Colon (tissue), 2 donors: ENCODE measurements around the gene CREB3L2.

ENCODE experiments used
- FAIRE-seq: peaks from 2 replicates; lab custom pipeline; 2012; peaks lifted over from hg19 to GRCh38; lab: Jason Lieb, UNC
- donor health status: control.
- donor health status: control.

The CREB3L2 gene

DNA sequence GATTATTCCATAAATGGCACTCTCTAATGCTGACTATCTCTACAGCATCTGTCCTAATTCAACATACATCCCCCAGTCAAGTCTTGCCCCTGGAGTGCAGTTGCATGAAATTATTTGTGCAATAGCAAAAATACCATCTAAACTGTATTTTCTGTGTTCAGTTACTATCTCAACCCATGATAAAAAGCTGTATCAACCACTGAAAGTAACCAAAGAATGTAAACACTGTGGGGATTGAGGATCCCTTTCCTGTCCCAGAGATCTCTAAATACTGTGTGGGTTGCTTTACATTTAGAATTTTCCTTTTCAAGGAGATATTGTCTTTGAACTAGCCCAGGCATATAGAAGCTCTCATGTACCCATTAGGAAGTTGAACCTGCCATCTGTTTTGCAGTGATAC, 131.2 kb downstream of the CREB3L2 start:
- FAIRE-seq, result no peak

DNA sequence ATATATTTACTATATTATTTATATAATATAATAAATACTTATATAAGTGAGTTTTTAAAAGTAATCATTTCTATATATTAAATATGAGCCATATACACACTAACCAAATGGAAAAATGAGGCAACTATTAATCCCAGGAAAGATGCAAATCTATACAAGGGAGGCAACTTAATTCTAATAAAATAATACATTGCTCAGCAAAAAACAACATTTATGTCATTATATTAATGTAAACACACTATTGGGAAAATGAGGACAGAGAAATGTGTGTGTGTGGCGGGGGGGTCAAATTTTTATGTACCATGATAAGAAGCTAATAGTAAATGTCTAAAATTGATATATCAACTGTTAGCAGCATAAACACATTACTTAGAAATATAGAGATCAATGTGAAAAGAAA, 131.8 kb downstream of the CREB3L2 start:
- FAIRE-seq, result peak; percentile 24

DNA sequence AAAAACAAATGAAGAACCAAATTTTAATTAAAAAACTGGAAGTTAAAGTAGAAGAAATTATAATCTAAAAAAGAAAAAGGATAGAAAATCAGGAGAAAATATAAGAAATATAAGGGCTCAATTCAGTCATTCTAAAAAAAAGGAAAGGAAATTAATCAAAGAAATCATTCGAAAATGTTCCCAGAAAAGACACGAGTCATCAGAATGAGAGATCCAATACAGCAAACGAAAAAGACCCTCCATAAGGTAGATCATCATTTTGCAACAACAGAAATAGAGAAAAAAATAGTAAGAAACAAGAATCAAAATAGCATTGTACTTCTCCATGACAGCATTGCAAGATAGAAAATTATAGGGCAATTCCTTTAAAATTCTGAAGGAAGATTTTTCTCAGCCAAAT, 132.6 kb downstream of the CREB3L2 start:
- FAIRE-seq, result peak; percentile 43

DNA sequence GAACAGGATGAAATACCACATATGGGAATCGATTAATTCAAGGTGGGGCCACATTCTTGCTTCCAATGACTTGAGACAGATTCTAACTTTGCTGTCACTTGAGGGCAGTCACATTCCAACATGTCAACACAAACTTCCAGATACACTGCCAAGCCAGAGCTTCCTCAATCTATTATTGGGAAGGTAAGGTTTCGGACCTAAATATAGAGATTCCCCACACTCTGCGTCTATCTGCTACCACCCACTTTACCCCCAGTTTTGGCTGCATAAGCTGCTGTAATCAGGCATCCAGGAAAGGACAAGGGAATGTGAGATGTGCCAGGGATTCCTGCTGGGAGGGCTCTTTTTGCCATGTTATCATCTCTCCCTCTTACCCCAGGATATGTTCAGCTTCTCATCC, 134.6 kb downstream of the CREB3L2 start:
- no peak for FAIRE-seq

DNA sequence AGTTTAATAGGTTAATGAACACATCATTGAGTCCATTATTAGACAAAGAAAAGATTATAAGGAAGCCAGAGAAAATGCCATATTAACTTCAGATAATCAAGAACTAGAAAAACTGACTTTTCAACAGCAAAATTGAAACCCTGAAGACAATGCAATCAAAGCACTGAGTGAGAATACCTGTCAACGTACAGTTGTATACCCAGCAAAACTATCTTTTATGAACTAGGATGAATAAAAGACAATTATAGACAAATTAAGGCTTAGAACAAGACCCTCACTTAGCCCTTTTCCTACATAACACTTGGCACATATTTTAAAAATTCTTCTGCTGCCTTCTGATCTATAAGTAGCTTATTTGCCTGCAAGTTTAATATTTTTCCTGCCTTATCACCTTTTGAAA, 136.1 kb downstream of the CREB3L2 start:
- no peak for FAIRE-seq

DNA sequence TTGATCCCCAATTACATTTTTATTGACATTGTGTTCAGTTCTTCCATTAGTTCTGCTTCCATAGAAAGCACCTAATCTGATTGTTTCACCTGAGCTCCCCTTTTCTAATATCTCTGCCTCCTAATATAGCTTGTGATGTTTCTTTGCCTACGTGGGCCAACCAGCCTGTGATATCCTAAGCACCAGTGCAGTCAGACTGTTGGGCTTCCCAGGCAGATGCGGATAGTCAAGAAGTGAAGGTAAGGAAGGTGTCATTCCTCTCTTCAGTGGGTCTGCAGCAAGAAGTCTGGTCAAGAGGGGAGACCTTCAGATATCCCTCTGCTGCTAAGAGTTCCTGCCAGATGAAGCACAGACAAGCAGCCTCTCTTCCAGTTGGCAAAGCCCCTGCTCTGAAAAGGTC, 138.9 kb downstream of the CREB3L2 start:
- no peak for FAIRE-seq

DNA sequence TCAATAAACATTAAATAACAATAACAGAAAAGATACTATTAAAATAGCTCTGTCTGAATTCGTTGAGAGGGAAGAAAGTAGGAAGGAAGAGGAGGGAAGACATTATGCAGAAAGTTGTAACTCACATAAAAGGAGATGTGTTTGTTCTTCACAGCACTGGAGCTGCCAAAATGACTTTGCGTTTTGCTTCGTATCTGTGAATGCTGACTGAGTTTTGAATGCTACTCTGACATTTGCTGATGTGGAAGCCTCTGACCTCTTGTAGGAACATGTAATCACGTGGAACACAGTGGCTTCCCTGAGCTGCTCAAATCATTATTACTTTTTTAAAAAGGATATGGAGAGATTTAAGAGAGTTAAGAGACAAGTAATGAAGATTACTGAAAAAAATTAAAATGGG, 139.5 kb downstream of the CREB3L2 start:
- FAIRE-seq, result no peak

DNA sequence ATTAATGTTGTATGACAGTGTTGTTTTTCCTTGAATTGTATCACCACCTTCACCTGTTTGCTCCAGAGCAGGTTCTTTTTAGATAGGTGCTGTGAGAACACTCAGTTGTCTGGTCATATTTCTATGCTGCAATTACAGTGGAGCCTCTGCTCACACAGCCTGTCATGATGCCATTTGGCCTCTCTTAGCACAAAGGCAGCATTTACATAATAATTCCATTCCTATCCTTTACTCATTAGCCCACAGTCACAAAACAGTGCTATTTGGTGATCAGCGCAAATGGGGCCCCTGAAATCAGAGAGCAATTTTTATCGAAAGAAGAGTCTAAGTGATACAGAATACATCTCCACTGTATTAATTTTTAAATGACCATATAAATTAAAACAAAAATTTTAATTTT, 141.3 kb downstream of the CREB3L2 start:
- FAIRE-seq, result no peak

DNA sequence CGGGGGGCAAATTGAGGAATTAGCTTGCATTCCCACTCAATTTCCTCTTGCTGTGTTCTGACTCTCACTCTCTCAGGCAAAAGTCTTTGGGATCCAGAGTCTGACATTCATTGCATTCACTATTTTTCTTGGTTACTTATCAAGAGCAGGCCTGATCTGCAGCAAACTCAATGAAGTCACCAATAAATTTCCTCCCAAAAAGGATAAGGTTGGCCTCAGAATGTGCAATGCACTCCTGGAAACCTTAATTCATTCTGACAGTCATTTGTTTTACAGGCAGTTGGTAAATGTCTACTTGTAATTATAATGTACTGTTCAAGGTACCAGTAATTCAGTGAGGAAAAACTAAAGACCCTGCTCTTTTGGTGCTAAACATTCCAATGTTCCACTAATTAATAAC, 148.8 kb downstream of the CREB3L2 start:
- no peak for FAIRE-seq

DNA sequence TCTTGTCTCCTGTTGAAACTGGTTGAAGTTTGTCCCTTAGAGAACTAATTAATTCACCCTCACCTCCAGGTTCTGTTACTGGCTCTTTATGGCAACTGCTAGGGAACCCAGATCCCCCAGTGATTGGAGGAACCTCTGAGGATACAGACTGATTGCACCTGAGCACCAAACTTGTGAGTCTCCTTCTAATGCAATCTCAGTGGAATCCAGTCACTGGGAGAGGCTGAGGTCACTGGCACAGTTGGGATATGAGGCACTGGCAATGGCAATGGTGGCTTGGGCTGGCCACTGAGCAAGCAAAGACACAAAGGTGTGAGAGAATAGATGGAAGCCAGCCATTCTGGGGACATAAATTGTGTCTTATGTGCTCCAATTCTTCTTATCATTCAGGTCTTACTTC, 149.8 kb downstream of the CREB3L2 start:
- no peak for FAIRE-seq

DNA sequence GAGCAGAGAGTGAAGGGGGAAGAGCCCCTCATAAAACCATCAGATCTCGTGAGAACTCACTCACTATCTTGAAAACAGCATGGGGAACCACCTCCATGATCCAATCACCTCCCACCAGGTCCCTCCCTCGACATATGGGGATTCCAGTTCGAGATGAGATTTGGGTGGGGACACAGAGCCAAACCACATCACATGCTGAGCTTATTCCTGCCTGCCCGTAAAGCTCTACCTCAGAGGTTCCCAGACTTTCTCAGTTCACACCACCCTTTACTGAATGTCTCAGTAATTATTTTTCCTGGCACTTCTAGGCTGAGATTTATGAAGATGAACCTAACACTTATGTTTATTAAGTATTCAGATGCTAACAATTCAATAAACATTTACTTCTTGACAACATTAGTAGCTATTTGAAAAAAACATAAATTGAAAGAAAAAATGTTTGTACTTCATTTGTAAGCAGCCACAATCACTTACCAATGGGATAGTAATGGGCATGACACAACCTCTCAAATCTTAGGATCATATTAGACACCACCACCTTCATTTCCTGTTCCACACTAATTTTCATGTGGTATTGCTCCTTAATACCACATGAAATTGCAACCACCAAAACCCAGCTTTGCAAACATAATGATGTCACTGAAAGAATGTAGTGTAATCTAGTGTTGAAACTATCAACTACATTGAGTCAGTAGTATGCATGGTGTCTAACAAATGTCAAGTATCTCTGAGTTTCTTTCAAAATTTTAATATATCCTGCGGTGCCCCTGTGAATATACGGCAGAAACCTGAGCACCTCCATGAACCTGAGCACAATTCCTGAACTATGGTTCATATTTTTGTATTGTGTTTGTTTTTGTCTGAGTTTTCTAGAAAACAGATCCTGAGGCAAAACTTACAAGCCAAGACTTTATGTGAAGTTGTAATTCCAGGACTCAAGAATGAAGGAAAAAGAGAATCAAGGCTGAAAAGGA, 150.6 kb downstream of the CREB3L2 start:
- FAIRE-seq, result no peak

DNA sequence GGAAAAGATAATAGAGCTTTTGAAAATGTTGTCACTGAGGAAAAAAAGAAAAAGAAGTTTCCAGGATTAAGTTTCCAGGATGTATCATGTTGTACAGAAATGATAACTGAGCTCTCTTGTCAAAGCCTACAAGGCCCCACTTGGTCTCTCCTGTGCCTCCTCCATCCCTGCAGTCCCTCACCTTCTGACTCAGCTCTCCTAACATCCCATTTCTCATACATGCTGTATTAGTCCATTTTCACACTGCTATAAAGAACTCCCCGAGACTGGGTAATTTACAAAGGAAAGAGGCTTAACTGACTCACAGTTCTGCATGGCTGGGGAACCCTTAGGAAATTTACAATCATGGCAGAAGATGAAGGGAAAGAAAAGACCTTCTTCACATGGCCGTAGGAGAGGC, 151.3 kb downstream of the CREB3L2 start:
- no peak for FAIRE-seq

DNA sequence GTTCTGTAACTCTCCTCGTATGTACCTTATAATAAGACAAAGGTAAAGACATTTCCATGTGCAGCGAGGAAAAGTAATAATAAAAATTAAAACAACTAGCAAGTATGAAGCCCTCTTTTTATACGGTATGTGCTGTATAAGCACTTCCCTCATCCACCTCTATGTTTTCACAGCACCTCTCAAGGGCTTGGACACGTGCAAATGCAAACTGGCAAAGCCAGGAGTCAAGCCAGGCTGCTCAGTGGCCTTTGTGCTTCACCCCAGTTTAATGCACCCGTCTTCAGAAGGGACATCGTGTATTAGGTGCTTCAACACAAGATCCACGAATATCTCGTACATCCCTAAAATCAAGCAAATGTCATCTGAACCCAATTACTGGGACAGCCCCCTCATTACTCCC, 153.8 kb downstream of the CREB3L2 start:
- no peak for FAIRE-seq

DNA sequence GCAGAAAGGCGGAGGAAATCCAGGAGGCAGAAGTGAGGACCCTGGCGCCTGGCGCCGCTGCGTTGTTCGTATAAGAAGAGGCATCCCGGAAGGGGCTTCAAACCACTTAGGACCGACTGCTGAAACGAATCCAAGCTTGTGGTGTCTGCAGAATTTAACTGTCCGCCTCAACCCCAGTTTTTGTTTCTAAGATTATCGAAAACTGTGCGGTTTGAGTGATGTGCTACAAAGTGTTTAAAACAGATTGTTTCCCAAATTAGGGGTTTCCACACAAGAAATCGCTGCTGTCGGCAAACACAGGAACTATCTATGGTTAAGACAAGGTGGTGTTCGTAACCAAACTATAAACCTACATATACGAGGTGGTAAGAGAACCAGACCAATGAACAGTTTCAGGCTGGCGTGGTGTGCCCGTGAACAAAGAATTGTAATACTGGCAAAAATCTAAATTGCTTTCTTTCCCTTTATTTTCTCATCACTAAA, 154.3 kb downstream of the CREB3L2 start:
- FAIRE-seq, result no peak

DNA sequence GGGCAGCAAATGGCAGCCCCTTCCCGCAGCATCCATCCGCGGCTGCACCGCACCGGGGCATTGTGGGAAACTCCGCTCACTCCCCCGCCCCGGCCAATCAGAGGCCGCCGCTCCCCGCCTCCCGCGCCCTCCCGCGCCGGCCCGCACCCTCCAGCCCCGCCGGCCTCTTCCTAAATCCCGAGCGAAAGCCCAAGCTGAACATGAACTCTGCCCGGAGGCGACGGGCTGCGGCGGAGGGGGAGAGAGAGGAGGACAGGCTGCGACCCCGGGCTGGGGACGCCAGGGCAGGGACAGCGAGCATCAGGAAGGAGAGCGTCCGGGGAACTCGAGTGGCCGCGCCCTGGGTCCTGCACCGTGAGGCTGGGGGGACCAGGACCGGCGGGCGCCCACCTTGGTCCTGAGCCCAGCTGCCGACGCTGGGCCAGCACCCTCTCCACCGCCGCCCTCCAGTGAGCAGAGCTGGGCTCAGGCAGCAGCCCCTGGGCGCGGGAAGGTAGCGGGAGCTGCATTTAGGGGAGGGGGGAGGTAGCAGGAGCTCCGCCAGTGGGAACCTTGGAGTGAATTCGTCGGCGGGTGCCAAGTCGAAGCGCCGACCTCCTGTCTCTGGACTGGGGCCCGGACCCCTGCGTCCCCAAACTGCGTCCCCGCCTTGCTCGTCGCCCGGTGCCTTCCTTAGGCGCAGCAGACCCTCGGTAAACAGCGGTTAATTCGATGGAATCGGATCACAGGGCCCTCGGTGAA, 154.9 kb downstream of the CREB3L2 start, which contains the start of gene DGKI:
DGKI (minus strand) TSS at position 148 of the 741 bp plus-strand sequence.
- no peak for FAIRE-seq

DNA sequence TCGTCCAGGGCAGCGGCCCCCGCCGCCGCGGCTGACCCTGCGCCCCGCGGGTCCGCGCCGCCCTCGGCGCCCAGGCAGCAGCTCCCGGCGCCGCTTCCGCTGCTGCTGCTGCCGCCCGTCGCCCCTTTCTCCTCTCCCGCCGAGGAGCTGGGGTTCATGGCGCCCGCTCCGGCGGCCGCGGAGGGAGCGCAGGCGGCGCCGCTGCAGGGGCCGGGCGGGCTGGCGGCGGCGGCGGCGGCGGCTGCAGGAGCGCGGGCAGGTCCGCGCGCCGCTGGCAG, 155.4 kb downstream of the CREB3L2 start:
- FAIRE-seq, result no peak

DNA sequence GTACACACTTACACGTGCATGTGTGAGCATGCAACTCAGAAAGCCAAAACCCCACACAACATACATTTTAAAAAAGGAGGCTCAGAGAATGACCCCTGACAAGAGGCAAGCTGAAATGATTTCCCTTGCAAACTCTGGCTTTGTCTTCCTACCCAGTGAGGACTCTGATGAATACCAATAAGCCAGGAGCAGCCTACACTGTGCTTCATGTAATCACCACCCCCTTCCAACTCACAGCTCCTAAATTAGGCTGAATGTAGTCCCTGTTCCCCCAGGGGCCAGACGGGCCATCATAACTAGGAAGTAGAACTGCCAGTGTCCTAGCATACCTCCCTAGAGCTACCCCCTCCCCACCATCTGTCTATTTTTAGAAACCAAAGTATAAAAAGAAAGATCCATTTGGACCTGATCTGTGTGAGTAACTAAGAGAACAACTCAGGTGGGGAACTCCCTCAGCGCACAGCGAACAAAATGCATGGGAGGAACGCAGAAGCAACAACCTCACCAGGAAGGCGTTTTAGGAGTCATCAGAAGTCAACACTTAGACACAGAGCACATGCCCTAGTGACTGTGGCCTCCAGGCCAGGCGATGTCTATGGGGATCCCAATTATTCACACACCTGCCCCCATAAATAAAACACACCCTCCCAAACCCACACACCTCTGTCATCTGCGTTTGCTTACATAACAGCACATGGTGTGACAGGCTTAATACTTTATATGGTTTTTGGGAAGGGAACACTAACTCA, 157.0 kb downstream of the CREB3L2 start:
- FAIRE-seq, result no peak

DNA sequence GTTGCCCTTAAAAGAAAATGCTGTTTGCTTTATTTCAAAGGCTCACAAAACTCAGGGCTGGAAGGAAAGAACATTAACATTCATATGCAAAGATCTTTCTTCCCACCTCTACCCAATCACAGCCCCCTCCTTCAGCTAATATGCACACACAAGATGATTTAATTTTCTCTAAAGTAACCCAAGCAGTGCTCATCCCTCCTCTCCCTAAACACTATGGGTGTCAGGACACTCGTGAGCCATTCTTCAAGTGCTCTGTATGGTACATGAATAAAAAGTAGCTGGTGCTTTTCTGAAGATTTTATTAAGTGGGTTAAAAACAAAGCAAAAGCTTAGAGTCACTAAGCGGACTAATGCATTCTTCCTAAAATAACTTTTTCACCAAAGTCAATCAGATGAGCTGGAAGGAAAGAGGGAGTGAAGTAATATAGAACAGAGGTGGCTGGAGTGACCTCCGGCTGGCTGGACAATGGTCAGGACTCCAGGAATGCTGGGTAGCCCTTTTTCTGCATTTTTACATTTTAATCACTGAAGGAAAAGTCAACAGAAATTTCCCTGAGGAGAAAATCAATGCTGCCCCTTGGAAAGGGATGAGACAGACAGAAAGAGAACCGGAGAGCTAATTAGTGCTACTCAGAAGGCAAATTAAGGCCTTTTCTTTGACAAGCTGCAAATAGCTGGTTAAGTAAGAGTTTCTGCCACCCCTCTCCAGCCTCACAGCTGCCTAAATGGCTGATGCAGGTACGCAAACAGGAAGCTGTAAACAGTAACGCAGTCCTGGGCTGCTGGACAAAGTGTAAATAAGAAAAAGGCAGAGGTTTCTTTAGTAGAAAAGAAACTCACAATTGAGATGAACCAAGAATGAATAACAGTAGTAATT, 161.7 kb downstream of the CREB3L2 start:
- FAIRE-seq, result no peak

DNA sequence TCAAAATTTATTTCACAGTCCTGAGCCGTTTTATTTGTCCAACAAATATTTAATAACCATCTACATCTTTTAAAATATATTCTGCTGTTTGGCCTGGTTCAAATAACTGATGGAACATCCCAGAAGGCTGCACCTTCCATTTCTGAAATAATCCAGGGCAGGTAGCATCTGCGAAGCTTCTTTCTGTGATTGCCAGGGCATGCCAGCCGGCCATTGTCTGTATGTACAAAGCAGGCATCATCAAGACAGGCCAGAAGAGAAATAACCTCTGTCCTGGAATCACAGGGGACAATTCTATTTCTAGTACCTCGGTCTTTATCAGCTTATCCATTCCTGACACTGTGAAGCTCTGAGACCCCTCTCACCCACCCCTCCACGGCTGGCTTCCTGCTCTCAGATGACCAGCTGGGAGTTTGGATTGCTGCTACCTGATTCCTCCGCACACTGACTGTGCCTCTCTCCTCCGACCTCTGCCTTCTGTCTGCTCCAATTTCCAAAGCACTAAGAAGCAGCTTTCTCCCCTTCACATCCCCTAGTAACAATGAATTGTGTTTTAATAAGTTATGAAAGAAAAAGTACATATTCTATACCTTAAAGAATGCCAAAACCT, 163.1 kb downstream of the CREB3L2 start:
- no peak for FAIRE-seq

DNA sequence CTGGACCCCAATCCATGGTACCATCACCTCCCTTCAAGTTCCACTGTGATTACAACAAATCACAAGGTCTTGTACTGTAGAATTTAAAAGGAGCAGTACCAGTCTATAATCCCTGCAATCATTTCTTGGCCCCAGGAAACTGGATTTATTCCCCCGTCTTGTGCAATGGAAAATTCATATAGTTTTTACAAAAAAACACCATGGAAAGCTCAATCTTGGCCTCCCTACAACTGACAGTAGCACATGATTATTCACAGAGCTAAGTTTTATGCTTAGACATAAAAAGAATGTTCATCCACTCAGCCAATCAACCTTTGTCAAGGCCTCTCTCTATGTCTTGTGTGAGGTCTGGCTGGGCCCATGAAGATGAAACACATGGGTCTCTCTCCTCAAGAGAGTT, 165.3 kb downstream of the CREB3L2 start:
- FAIRE-seq, result no peak

DNA sequence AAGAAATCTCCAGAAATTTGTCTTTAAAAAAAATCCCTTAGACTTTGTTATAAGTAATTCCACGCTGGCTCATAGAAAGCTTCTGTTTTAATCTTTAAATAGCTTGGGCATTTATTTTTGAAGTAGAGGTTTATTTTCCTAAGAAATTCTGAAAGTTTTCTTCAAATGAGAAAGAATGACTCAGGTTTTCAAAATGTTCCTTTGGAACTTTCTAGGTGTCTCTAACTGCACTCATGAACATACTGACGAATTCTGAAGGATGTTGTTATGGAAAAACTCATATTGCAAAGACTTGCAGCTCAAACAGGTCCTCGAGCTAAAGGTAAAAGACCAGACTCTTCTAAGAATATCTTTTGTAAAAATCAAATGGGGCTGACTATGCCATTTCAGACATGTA, 165.8 kb downstream of the CREB3L2 start:
- no peak for FAIRE-seq
